Sciatic nerve (tissue), 2 donors: ENCODE results near the gene MAX. TPM values are rescaled to one million over a fixed set of nuclear protein-coding genes. Genes with fewer than 3 reads are reported as not detected.
A peak's percentile ranks its signal among the peaks of the same experiment; 100 is the strongest.

Experiments used
- ATAC-seq: fragments of 200-7000 bp; cut with Tn5 transposase; one replicate; pipeline ENCODE4 v1.9.1; 2020; ENCODE audit warnings: mild to moderate bottlenecking, moderate library complexity
- DNase-seq: peaks from one replicate; pipeline ENCODE4 v3.0.0-alpha.2; 2020; ENCODE audit warnings: low spot score
- intact Hi-C: fragments of 100-400 bp; cut with DNase I; formaldehyde crosslinking; loops from one replicate; pipeline ENCODE4 v1.14.2; 2022
- total RNA-seq: library from RNA; stranded (reverse); fragmentation: NEBNext Ultra II Directional; extraction: Animal tissue kit (Norgen Biotek cat#: 25700); gene quantifications from one replicate; pipeline ENCODE4 v1.2.1, GENCODE V29; 2021
- donor health status: DM: no; HTN: no; CAD: no.
- donor health status: DM: no; HTN: no; CAD: no.

Gene MAX, protein sequence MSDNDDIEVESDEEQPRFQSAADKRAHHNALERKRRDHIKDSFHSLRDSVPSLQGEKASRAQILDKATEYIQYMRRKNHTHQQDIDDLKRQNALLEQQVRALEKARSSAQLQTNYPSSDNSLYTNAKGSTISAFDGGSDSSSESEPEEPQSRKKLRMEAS
- 131 TPM for total RNA-seq

- ATAC-seq = peak; percentile 98
- peak; percentile 98 for DNase-seq
- intact Hi-C loops = no loop called here
Observed at GRCh38 chr14:65102441-65103149, at the start of gene MAX. TSS of gene MAX (minus strand) at chr14:65102517. CDS start at chr14:65102339, 178 bp downstream.

DNA sequence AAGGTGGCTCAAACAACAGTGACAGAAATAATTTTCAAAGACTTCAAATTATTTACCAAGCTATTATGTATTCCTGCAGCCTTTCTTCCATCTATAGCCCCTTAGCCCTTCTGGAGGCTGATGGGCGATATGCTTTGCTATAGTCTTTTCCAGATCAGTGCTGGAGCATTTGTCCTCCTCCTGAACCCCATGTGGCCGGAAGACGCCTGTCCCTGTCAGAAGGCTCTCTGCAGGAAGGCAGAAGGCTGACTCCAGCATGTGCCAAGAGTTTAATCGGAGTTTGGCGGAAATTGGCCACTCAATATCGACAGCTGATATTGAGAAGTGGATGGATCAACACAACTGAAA lies 49.3 kb upstream of the MAX start:
- no peak for DNase-seq
- no peak for ATAC-seq
- intact Hi-C loops = no loop called here

GRCh38 chr14:65150898-65151608 lies 48.7 kb upstream of the MAX start:
- DNase-seq (no peak), ATAC-seq (no peak)
- intact Hi-C loops = no loop called here

DNA sequence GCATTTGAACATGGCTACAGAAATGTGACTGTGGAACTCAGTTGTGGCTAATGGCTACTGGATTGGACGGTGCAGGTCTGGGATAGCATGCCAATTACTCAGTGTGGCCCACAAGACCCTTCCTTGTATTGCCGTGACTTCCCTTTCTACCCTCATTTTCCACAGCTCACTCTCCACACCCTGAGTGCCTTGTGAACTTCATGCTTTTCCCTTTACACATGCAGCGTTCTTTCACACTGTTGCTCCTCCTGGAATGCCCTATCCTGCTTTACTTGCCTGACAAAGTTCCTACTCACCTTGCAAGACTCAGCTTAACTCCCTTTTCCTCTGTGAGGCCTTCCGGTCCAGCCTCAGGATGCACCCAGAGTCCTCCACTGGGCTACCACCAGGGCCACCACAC lies 46.8 kb upstream of the MAX start:
- DNase-seq = no peak
- no peak for ATAC-seq
- intact Hi-C loops = no loop called here

DNA sequence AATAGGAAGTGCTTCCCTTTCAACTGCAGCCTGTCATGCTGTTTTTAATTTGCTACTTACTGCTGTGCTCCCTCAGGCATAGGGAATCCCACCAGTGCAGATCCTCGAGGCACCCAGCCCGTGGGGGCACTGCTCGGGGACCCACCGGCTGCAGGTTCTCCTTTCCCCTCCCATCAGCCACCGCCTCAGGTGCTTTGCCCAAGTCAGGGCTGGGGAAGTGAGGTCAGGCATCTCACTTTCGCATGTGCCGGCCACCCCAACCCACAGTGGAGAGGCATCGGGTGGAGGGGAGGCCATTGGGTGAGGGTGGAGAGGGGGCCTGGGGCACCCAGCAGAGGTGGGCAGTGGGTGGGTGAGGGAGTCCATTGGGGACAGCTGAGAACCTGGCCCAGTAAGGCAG lies 41.9 kb upstream of the MAX start:
- no peak for DNase-seq
- intact Hi-C loops = no loop called here
- no peak for ATAC-seq

GRCh38 chr14:65142914-65143625 lies 40.8 kb upstream of the MAX start:
- intact Hi-C loops = no loop called here
- ATAC-seq (no peak), DNase-seq (no peak)

GRCh38 chr14:65142429-65142828 lies 40.1 kb upstream of the MAX start:
- ATAC-seq (no peak), DNase-seq (no peak)
- intact Hi-C loops = no loop called here

GRCh38 chr14:65141523-65141922 lies 39.2 kb upstream of the MAX start:
- DNase-seq = no peak
- no peak for ATAC-seq
- intact Hi-C loops = no loop called here

GRCh38 chr14:65137648-65138307 lies 35.5 kb upstream of the MAX start:
- no peak for ATAC-seq
- no peak for DNase-seq
- intact Hi-C loops = no loop called here

GRCh38 chr14:65134651-65135579 lies 32.6 kb upstream of the MAX start:
- DNase-seq = no peak
- no peak for ATAC-seq
- intact Hi-C loops = no loop called here

DNA sequence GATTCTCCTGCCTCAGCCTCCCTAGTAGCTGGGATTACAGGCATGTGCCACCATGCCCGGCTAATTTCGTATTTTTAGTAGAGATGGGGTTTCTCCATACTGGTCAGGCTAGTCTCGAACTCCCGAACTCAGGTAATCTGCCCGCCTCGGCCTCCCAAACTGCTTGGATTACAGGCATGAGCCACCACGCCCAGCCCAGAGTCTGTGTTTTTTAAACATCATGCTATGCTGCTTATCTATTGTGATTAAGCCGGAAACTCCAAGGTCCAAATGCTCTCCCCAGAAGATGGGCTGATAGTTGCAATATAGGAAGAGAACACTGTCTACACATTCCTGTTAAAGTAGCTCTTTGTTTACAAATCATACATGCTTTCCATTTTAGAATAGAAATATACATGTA lies 30.5 kb upstream of the MAX start:
- ATAC-seq (no peak), DNase-seq (no peak)
- intact Hi-C loops = no loop called here

DNA sequence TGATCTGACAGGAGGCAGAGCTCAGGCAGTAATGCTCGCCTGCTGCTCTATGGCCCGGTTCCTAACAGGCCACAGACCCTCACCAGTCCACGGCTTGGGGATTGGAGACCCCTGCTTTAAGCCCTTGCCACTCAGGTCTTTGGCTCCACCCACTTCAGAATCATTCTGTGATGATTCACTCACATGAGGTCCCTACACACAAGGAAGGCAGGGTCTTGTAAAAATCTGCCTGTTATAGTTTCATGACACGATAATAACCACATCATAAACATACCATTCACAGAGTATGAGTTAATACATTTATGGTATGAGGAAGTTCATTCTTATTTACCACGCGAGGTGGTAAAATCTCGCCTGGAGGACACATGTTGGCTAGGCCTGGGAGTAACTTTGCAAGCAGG lies 29.0 kb upstream of the MAX start:
- ATAC-seq (no peak), DNase-seq (no peak)
- intact Hi-C loops = no loop called here

DNA sequence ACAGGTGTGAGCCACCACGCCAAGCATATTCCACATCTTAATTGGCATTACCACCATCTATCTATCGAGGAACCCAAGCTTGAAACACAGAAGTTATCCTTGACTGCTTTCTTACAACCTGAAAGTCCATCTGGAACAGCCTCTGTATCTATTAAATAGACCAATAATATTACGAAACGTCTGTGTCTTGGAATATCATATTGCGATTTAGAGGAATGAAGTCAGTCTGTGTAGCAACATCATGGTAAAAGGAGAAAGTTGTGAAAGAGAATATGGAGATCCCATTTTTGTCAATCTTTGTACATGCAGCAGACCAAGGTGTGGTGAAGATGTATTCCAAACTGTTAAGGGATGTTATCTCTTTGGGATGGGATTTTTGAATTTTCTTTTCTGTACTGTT lies 25.8 kb upstream of the MAX start:
- intact Hi-C loops = no loop called here

DNA sequence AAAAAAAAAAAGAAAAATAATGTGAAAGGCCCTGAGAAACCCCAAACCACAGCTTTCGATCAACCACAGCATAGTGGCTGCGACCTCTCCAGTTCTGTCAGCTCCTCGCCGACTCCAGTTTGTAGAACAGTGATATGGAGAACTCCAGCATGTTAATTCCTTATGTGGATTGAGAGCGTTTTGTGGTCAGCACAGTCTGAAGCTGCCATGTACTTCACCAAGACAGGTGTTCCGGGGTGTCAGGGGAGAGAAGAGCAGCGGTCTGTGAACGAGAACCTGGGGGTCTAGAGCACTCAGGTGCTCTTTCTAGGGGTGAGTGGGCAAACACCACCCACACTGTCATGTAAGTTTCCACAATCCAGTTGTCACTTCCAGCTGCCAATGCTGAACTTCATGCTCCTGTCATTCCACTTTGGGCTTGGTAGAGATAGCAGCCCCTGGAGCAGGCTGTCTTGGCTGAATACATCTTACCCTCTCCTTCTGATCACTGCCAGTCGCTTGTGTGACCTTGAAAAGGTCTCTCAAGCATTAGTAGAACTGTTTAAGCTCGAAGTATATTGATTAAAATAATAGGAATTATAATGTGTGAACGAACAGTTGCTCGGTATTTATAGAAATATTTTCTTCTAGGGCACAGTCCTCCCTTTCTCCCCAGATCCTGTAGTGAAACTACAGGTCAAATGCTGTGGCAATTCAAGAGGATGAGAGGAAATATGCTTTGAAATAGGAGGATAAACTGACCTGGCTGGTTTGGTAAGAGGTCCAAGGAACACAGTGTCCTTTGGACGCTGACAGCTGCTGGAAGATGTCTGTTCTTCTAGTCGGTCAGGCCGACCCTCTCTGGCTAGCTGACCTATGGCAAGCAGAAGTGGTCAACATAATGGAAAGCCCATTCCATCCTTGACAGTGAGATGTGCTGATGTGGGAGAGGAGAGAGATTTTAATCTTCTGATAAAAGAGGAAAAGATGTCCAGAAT lies 15.7 kb upstream of the MAX start:
- intact Hi-C loops = no loop called here
- ATAC-seq = peak; percentile 17
- DNase-seq = no peak

More for the DNA sequence above, 25.8 kb upstream of the MAX start:
- DNase-seq = no peak
- no peak for ATAC-seq

DNA sequence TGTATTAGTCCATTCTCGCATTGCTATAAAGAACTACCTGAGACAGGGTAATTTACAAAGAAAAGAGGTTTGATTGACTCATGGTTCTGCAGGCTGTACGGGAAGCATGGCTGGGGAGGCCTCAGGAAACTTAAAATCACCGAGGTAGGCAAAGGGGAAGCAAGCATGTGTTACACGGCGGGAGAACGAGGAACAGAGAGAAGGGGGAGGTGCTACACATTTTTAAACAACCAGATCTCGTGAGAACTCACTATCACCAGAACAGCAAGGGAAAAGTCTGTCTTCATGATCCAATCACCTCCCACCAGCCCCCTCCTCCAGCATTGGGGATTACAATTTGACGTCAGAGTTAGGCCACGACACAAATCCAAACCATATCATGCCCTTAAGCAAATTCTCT lies 13.3 kb upstream of the MAX start:
- intact Hi-C loops = no loop called here
- no peak for ATAC-seq
- no peak for DNase-seq

GRCh38 chr14:65110525-65110924 lies 8.2 kb upstream of the MAX start:
- no peak for ATAC-seq
- no peak for DNase-seq
- intact Hi-C loops = no loop called here

DNA sequence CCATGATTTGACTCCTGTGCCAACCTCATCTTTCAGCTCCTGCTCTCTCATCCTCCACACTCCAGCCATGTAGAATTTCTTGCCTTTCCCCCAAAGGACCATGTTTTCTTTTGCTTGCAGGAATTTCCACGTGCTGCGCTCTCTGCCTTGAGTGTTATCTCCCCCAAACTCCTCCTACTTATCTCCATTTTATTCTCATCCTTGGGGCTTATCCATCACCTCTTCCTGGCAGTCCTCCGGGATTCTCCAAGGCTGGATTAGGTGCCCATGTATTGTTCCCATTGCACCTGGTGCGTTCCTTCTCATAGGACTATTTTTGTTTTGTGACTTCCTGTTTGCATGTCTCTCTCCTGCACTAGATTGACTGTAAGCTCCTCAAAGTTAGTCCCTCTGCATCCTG lies 7.0 kb upstream of the MAX start:
- intact Hi-C loops = no loop called here
- DNase-seq (no peak), ATAC-seq (no peak)
